Measurements from ENCODE around the gene CYP3A7. TPM values are rescaled to one million over a fixed set of nuclear protein-coding genes. Genes with fewer than 3 reads are reported as not detected.

CYP3A7 gene
- 0.05 TPM in 1 of 5 replicates, not detected in the others for total RNA-seq (2022; extraction: Qiagen RNA extraction)

GRCh38 chr7:99734987-99735386 lies at the start of gene CYP3A7:
TSS of gene CYP3A7 (minus strand) at chr7:99735196. CDS start at chr7:99735093, 103 bp downstream.

DNA sequence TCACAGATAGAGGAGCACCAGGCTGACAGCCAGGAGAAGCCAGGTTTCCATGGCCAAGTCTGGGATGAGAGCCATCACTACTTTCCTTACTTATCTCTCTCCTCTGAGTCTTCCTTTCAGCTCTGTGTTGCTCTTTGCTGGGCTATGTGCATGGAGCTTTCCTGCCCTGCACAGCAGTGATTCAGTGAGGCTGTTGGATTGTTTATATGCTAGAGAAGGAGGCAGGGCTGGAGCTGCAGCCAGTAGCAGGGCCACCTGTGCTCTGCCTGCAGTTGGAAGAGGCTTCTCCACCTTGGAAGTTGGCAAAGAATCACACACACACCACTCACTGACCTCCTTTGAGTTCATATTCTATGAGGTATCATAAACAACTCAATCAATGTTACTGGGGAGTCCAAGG lies 49.0 kb upstream of the CYP3A7 start, which contains the start of gene CYP3A4:
TSS of gene CYP3A4 (minus strand) at position 178 of the 400 bp plus-strand sequence. CDS start at position 75, 103 bp downstream.

DNA sequence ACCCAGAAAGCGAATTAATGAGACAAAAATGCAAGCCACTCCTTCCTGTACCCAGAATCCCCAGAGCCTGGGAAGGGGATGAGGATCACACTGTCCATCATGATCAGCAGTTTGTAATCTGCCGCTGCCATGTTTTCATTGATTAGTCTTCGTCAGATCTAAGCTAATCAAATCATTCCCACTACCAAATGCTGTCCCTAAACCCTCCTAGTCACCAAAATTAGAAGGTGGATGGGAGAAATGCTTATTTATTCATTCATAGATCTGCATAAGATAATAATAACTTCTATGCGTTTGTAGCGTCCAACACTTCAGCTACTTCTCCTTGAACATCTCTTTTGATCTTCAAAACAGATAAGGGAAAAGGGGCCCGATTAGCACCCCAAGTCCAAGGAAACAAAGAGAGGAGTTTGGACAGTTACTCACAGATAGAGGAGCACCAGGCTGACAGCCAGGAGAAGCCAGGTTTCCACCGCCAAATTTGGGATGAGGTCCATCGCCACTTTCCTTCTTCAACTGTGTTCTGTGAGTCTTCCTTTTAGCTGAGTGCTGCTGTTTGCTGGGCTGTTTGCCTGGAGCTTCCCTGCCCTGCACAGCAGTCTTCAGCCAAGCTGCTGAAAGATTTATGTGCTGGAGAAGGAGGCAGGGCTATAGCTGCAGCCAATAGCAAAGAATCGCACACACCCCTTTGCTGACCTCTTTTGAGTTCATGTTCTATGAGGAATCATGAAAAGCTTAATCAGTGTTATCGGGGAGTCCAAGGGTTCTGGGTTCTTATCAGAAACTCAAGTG lies 55.4 kb downstream of the CYP3A7 start, which contains the start of gene CYP3A5:
TSS of gene CYP3A5 (minus strand) at position 597 of the 792 bp plus-strand sequence. CDS start at position 497, 100 bp downstream.

Other genes with a start within 250 kb of the CYP3A7 start
- gene ZNF394, start 234.9 kb downstream of the CYP3A7 start, total RNA-seq (2022; extraction: Qiagen RNA extraction): 15.9 to 18.4 TPM (median 17.9 TPM) in 5 replicates
- gene ZKSCAN5, start 230.5 kb downstream of the CYP3A7 start, total RNA-seq (2022; extraction: Qiagen RNA extraction): 8.3 to 10.8 TPM (median 8.8 TPM) in 5 replicates
- gene FAM200A, start 183.1 kb downstream of the CYP3A7 start, total RNA-seq (2022; extraction: Qiagen RNA extraction): 5.8 to 6.3 TPM (median 6.1 TPM) in 5 replicates
- 52.0 to 56.0 TPM (median 53.0 TPM) in 5 replicates for gene ZNF655, start 176.6 kb downstream of the CYP3A7 start, total RNA-seq (2022; extraction: Qiagen RNA extraction)
- gene TMEM225B, start 136.9 kb downstream of the CYP3A7 start, total RNA-seq (2022; extraction: Qiagen RNA extraction): 0.79 to 1.2 TPM (median 1.0 TPM) in 5 replicates
- 8.2 to 9.6 TPM (median 8.9 TPM) in 5 replicates for gene ZSCAN25, start 118.2 kb downstream of the CYP3A7 start, total RNA-seq (2022; extraction: Qiagen RNA extraction)
- 1.1 to 1.9 TPM (median 1.4 TPM) in 5 replicates for gene CYP3A5, start 55.2 kb downstream of the CYP3A7 start, total RNA-seq (2022; extraction: Qiagen RNA extraction)
- gene CYP3A4, start 49.0 kb upstream of the CYP3A7 start, total RNA-seq (2022; extraction: Qiagen RNA extraction): 0.06 to 0.10 TPM (median 0.10 TPM) in 4 of 5 replicates, not detected in the other
- gene CYP3A43, start 92.8 kb upstream of the CYP3A7 start, total RNA-seq (2022; extraction: Qiagen RNA extraction): not detected in 5 replicates
- gene OR2AE1, start 141.8 kb upstream of the CYP3A7 start, total RNA-seq (2022; extraction: Qiagen RNA extraction): not detected in 5 replicates
- gene TRIM4, start 184.3 kb upstream of the CYP3A7 start, total RNA-seq (2022; extraction: Qiagen RNA extraction): 24.8 to 32.0 TPM (median 26.0 TPM) in 5 replicates
- gene GJC3, start 194.4 kb upstream of the CYP3A7 start, total RNA-seq (2022; extraction: Qiagen RNA extraction): 0.09 to 0.24 TPM (median 0.20 TPM) in 4 of 5 replicates, not detected in the other
- gene AZGP1, start 240.8 kb upstream of the CYP3A7 start, total RNA-seq (2022; extraction: Qiagen RNA extraction): 0.17 TPM in 1 of 5 replicates, not detected in the others

All from A549 treated with AZD2906 at 1 μM for 4 hours (cell line).